Esophagus muscularis mucosa (tissue), 4 donors: Measurements from ENCODE around the gene KLK2. TPM values are rescaled to one million over a fixed set of nuclear protein-coding genes. Genes with fewer than 3 reads are reported as not detected.

ENCODE experiments used
- DNase-seq: peaks from one replicate; pipeline ENCODE4 v3.0.0-alpha.2; 2017; ENCODE audit errors: extremely low spot score
- H3K27ac ChIP-seq, 4 donors: fragments of 200-600 bp; sonication (generic); replicated peaks in 1 of 4; 1 replicate in 3 of 4; 2 replicates in 1 of 4; pipeline ENCODE4 v1.5.1; 2016 to 2019; ENCODE audit warnings: mild to moderate bottlenecking in 1 of 4
- H3K27me3 ChIP-seq, 4 donors: fragments of 200-600 bp; sonication (generic); one replicate each; pipeline versions ENCODE4 v1.5.1 to v1.6.0; 2016 to 2019
- H3K36me3 ChIP-seq, 4 donors: fragments of 200-600 bp; sonication (generic); one replicate each; pipeline ENCODE4 v1.5.1; 2016 to 2019
- H3K4me1 ChIP-seq, 4 donors: fragments of 200-600 bp; sonication (generic); one replicate each; pipeline ENCODE4 v1.5.1; 2016 to 2019
- H3K4me3 ChIP-seq, 4 donors: fragments of 200-600 bp; sonication (generic); 1 replicate in 2 of 4; 2 replicates in 2 of 4; pipeline ENCODE4 v1.5.1; 2016 to 2019; ENCODE audit warnings: mild to moderate bottlenecking in 4 of 4, moderate library complexity in 1 of 4
- H3K9me3 ChIP-seq, 4 donors: fragments of 200-600 bp; sonication (generic); 1 replicate in 3 of 4; 2 replicates in 1 of 4; pipeline ENCODE4 v1.5.1; 2016 to 2019
- EP300 ChIP-seq: sonication (generic); formaldehyde crosslinking; IDR thresholded peaks from one replicate; pipeline ENCODE4 v1.6.1; 2017; ENCODE audit warnings: antibody characterized with exemption
- POLR2A ChIP-seq: fragments of 450-650 bp; IDR thresholded peaks from one replicate; pipeline ENCODE4 v1.6.1; 2017; ENCODE audit warnings: antibody characterized with exemption, moderate library complexity, mild to moderate bottlenecking, low read depth
- POLR2AphosphoS5 ChIP-seq, 2 donors: sonication (generic); formaldehyde crosslinking; IDR thresholded peaks; one replicate each; pipeline ENCODE4 v1.6.1; 2017; ENCODE audit warnings: antibody characterized with exemption in 2 of 2
- WGBS: methylation state at CpG from one replicate; pipeline ENCODE4 v1.1.5; 2018; 5-methylcytosine and 5-hydroxymethylcytosine counted together
- intact Hi-C: fragments of 100-400 bp; cut with DNase I; formaldehyde crosslinking; loops from one replicate; pipeline ENCODE4 v1.15.1; 2023
- total RNA-seq, 4 donors: library from RNA; depleted of rRNA; stranded (reverse); fragments of >200 nt; gene quantifications; one replicate each; pipeline versions ENCODE4 v1.1.0 to v1.2.1, GENCODE V29; 2016
- TF ChIP-seq, protein P1 (sequence below), 3 experiments: fragments of 200-600 bp in 2 of 3; fragments of 450-650 bp in 1 of 3; sonication (generic) in 2 of 3; IDR thresholded peaks; one replicate each; pipeline ENCODE4 v1.5.1; 2017 to 2019; ENCODE audit warnings: antibody characterized with exemption in 3 of 3, mild to moderate bottlenecking in 2 of 3, moderate library complexity in 1 of 3

Gene KLK2
- total RNA-seq, 4 donors from 2014 or later: not detected

DNA sequence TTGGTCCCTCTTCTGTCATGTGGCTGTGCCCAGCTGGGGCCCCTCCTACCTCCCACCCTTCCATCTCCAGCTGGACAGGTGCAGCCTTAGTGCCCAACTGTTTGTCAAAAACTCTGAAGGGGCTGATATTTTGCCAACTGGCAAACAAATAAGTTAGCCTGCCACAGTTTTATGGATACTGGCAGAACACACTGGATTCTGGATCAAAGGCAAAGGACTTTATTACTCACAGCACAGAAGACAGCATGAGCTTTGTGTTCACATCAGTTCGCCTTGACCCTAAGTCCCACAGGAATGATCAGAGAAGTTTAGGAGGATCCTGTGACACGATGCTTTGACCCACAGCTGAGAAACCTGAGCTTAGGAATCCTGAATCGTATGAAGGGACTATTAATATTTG is 16.4 kb downstream of the KLK2 start:
- TF ChIP-seq EP300 (no peak), POLR2A (no peak), POLR2AphosphoS5 (IDR thresholded peaks at IDR 0.05) (no peak)
- TF ChIP-seq, protein P1, sequence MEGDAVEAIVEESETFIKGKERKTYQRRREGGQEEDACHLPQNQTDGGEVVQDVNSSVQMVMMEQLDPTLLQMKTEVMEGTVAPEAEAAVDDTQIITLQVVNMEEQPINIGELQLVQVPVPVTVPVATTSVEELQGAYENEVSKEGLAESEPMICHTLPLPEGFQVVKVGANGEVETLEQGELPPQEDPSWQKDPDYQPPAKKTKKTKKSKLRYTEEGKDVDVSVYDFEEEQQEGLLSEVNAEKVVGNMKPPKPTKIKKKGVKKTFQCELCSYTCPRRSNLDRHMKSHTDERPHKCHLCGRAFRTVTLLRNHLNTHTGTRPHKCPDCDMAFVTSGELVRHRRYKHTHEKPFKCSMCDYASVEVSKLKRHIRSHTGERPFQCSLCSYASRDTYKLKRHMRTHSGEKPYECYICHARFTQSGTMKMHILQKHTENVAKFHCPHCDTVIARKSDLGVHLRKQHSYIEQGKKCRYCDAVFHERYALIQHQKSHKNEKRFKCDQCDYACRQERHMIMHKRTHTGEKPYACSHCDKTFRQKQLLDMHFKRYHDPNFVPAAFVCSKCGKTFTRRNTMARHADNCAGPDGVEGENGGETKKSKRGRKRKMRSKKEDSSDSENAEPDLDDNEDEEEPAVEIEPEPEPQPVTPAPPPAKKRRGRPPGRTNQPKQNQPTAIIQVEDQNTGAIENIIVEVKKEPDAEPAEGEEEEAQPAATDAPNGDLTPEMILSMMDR (IDR thresholded peaks at IDR 0.05): no peak
- Histone ChIP-seq H3K9me3 (no peaks in the 10 kb centered on the region), H3K4me3 (no peak overlapping the region), H3K27me3 (peaks cover 0 to 61% (median 0%) of the 10 kb centered on the region in 4 donors), H3K27ac (no peak overlapping the region), H3K36me3 (no peaks in the 10 kb centered on the region), H3K4me1 (no peaks in the 10 kb centered on the region)
- no peak for DNase-seq
- intact Hi-C loops: no loop called here
- 56% methylated on average over 3 of the region's 3 CpGs for WGBS

- peaks cover 0 to 59% (median 0%) of the 10 kb centered on the region in 4 donors for H3K27me3 ChIP-seq
- 53% methylated on average over 5 of the region's 5 CpGs for WGBS
- intact Hi-C loops: no loop called here
- H3K36me3 ChIP-seq: no peaks in the 10 kb centered on the region
- no peak overlapping the region for H3K27ac ChIP-seq
- H3K4me1 ChIP-seq: no peaks in the 10 kb centered on the region
- H3K9me3 ChIP-seq: no peaks in the 10 kb centered on the region
- DNase-seq: no peak
- no peak for TF ChIP-seq POLR2A
- TF ChIP-seq POLR2AphosphoS5 (IDR thresholded peaks at IDR 0.05): no peak
- TF ChIP-seq EP300: no peak
- TF ChIP-seq, protein P1 (IDR thresholded peaks at IDR 0.05): no peak
- no peak overlapping the region for H3K4me3 ChIP-seq
These were observed 17.4 kb downstream of the KLK2 start for GRCh38 chr19:50890422-50891252.

- H3K27ac ChIP-seq: no peak overlapping the region
- intact Hi-C loops: no loop called here
- 83% methylated on average over 5 of the region's 5 CpGs for WGBS
These were observed 18.0 kb downstream of the KLK2 start for GRCh38 chr19:50891253-50891625.

DNA sequence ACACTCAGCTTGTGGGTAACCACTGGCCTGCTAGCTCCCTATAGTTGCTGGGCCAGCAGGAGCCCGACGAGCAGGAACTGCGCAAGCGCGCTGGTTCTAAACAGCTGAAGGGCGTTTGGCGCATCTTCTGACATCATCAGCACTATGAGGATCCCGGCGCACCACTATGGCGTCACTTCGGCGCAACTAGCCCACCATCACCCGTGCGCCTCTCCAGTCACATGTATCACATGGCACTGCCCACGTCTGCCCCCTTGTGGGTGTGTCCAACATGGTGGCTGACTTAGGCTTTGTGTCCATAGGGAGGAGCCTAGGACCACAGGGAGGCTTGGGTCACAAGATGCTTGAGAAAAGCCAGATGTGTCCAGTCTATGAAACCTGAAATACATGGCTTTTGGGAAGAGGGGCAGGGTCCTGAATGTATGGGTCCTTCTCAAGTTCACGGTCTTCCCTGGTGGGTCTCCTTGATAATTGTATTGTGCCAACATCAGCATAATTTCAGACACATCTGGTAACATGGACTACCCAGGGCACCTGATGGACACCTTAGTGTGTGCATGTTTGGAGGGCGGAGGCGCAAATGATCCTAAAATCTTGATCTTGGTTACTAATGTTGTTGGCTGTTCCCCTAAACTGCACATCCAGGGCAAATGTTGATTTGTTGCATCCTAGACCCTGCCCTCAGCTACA is 20.0 kb downstream of the KLK2 start:
- no peak for DNase-seq
- intact Hi-C loops: no loop called here
- WGBS: 89% methylated on average over 17 of the region's 18 CpGs
- Histone ChIP-seq H3K4me3 (no peak overlapping the region), H3K36me3 (no peaks in the 10 kb centered on the region), H3K27ac (no peak overlapping the region), H3K27me3 (peaks cover 0 to 66% (median 0%) of the 10 kb centered on the region in 4 donors), H3K4me1 (no peaks in the 10 kb centered on the region), H3K9me3 (no peaks in the 10 kb centered on the region)
- TF ChIP-seq POLR2AphosphoS5 (IDR thresholded peaks at IDR 0.05) (no peak), EP300 (no peak), POLR2A (no peak)
- TF ChIP-seq, protein P1 (IDR thresholded peaks at IDR 0.05): no peak

More at GRCh38 chr19:50891253-50891625, 18.0 kb downstream of the KLK2 start:
- H3K4me1 ChIP-seq: no peaks in the 10 kb centered on the region
- H3K9me3 ChIP-seq: no peaks in the 10 kb centered on the region
- DNase-seq: no peak
- TF ChIP-seq, protein P1 (IDR thresholded peaks at IDR 0.05): no peak
- peaks cover 0 to 61% (median 0%) of the 10 kb centered on the region in 4 donors for H3K27me3 ChIP-seq
- no peak overlapping the region for H3K4me3 ChIP-seq
- no peaks in the 10 kb centered on the region for H3K36me3 ChIP-seq
